HEK293T (cell line): ENCODE data around the gene ZFP36.
"Not testable (repeated sequence)": the region's sequence is repeated elsewhere in the genome, so short reads cannot be mapped to it uniquely, and the experiment has no call there.

Source experiments
- ARNT ChIP-seq: fragments of 450-650 bp; IDR thresholded peaks from 2 replicates; pipeline ENCODE4 v1.6.1; 2017; ENCODE audit warnings: mild to moderate bottlenecking
- BHLHE40 ChIP-seq: fragments of 450-650 bp; IDR thresholded peaks from 2 replicates; pipeline ENCODE4 v1.6.1; 2016; ENCODE audit warnings: mild to moderate bottlenecking, moderate library complexity, borderline replicate concordance
- FOXA1 ChIP-seq: fragments of 450-650 bp; IDR thresholded peaks from 2 replicates; pipeline ENCODE4 v1.6.1; 2016; ENCODE audit warnings: mild to moderate bottlenecking
- FOXM1 ChIP-seq: fragments of 450-650 bp; IDR thresholded peaks from 2 replicates; pipeline ENCODE4 v1.6.1; 2017; ENCODE audit warnings: mild to moderate bottlenecking, borderline replicate concordance
- HDGF ChIP-seq: fragments of 450-650 bp; IDR thresholded peaks from 2 replicates; pipeline ENCODE4 v1.6.1; 2017; ENCODE audit warnings: antibody characterized with exemption, borderline replicate concordance
- NFRKB ChIP-seq: fragments of 450-650 bp; IDR thresholded peaks from 2 replicates; pipeline ENCODE4 v1.6.1; 2016; ENCODE audit warnings: mild to moderate bottlenecking, moderate library complexity
- SP1 ChIP-seq: fragments of 450-650 bp; IDR thresholded peaks from 2 replicates; pipeline ENCODE4 v1.6.1; 2017
- SUZ12 ChIP-seq: fragments of 450-650 bp; IDR thresholded peaks from 2 replicates; pipeline ENCODE4 v1.6.1; 2016; ENCODE audit warnings: mild to moderate bottlenecking
- TARDBP ChIP-seq: fragments of 450-650 bp; IDR thresholded peaks from 2 replicates; pipeline ENCODE4 v1.6.1; 2016
- ZNF384 ChIP-seq: fragments of 450-650 bp; IDR thresholded peaks from 2 replicates; pipeline ENCODE4 v1.6.1; 2016

GRCh38 chr19:39451257-39451656 lies 44.6 kb downstream of the ZFP36 start:
- TF ChIP-seq NFRKB, HDGF, ARNT, FOXA1, FOXM1, ZNF384, BHLHE40, TARDBP, SP1, SUZ12: not testable (repeated sequence)
